PC-3 (cell line): Measurements from ENCODE around the gene FTO. TPM values are rescaled to one million over a fixed set of nuclear protein-coding genes. Genes with fewer than 3 reads are reported as not detected.

Source experiments
- ATAC-seq: fragments of 200-7000 bp; cut with Tn5 transposase; 2 replicates; pipeline ENCODE4 v1.9.1; 2020; ENCODE audit warnings: mild to moderate bottlenecking, moderate library complexity
- BruUV-seq: library from RNA; stranded (reverse); fragments of 400-500 nt; replicated peaks from 2 replicates; lab custom pipeline; 2021; lab: Mats Ljungman, UMichigan
- CTCF ChIA-PET: fragments of 300-600 bp; sonication (Branson Sonifier 250); formaldehyde crosslinking; loops from one replicate; lab custom pipeline; 2022; ENCODE audit warnings: antibody characterized with exemption; lab: Charles Lee
- POLR2A ChIA-PET: fragments of 300-600 bp; sonication (Branson Sonifier 250); formaldehyde crosslinking; loops from one replicate; lab custom pipeline; 2022; ENCODE audit warnings: antibody characterized with exemption; ENCODE audit not compliant: unreplicated experiment; lab: Charles Lee
- DNase-seq: peaks from one replicate; pipeline ENCODE4 v3.0.0-alpha.2; 2015
- H2AFZ ChIP-seq: fragments of 300-600 bp; sonication (generic); 2 replicates; pipeline ENCODE4 v1.6.0; 2016; ENCODE audit warnings: antibody characterized with exemption, low read length
- H3F3A ChIP-seq: fragments of 300-600 bp; sonication (generic); one replicate; pipeline ENCODE4 v1.6.0; 2017; ENCODE audit warnings: antibody characterized with exemption, low read length, control low read depth, mild to moderate bottlenecking; ENCODE audit not compliant: unreplicated experiment
- H3K27ac ChIP-seq: fragments of 300-600 bp; sonication (generic); 2 replicates; pipeline ENCODE4 v1.5.1; 2016; ENCODE audit warnings: mild to moderate bottlenecking, low read length
- H3K27me3 ChIP-seq: fragments of 300-600 bp; sonication (generic); 2 replicates; pipeline ENCODE4 v1.6.1; 2016; ENCODE audit warnings: low read length, mixed read lengths
- H3K36me3 ChIP-seq: fragments of 300-600 bp; sonication (generic); 2 replicates; pipeline ENCODE4 v1.6.1; 2016; ENCODE audit warnings: low read depth, mixed run types, low read length, mixed read lengths
- H3K4me1 ChIP-seq: fragments of 300-600 bp; sonication (generic); 2 replicates; pipeline ENCODE4 v1.5.1; 2016; ENCODE audit warnings: low read length; ENCODE audit not compliant: insufficient read depth
- H3K4me2 ChIP-seq: fragments of 300-600 bp; sonication (generic); 2 replicates; pipeline ENCODE4 v1.6.0; 2016; ENCODE audit warnings: low read length
- H3K4me3 ChIP-seq: fragments of 300-600 bp; sonication (generic); 2 replicates; pipeline ENCODE4 v1.5.1; 2016; ENCODE audit warnings: mild to moderate bottlenecking, low read length, mixed read lengths
- H3K79me2 ChIP-seq: fragments of 300-600 bp; sonication (generic); 2 replicates; pipeline ENCODE4 v1.6.1; 2017; ENCODE audit warnings: low read length, mixed read lengths
- H3K9ac ChIP-seq: fragments of 300-600 bp; sonication (generic); 2 replicates; pipeline ENCODE4 v1.6.0; 2016; ENCODE audit warnings: mild to moderate bottlenecking, low read length
- H3K9me2 ChIP-seq: fragments of 300-600 bp; sonication (generic); replicated peaks from 2 replicates; pipeline ENCODE4 v1.6.1; 2016; ENCODE audit warnings: mixed run types, low read length, mixed read lengths
- H3K9me3 ChIP-seq: fragments of 300-600 bp; sonication (generic); 2 replicates; pipeline ENCODE4 v1.6.1; 2016; ENCODE audit warnings: low read length, mixed read lengths
- H4K20me1 ChIP-seq: fragments of 300-600 bp; sonication (generic); 2 replicates; pipeline ENCODE4 v1.6.1; 2016; ENCODE audit warnings: low read length, mixed read lengths
- CTCF ChIP-seq: fragments of 300-600 bp; sonication (generic); conservative IDR thresholded peaks from 2 replicates; pipeline ENCODE4 v1.5.1; 2017; ENCODE audit warnings: antibody characterized with exemption, low read depth, mild to moderate bottlenecking, low read length
- EZH2 ChIP-seq: fragments of 300-600 bp; sonication (generic); IDR thresholded peaks from one replicate; pipeline ENCODE4 v1.6.1; 2017; ENCODE audit warnings: antibody characterized with exemption, mild to moderate bottlenecking, low read length; ENCODE audit not compliant: unreplicated experiment
- EZH2phosphoT487 ChIP-seq: fragments of 300-600 bp; sonication (generic); IDR thresholded peaks from 2 replicates; pipeline ENCODE4 v1.6.1; 2018; ENCODE audit warnings: mild to moderate bottlenecking, antibody characterized with exemption, low read length, borderline replicate concordance
- intact Hi-C: fragments of 100-400 bp; cut with micrococcal nuclease; formaldehyde crosslinking; loops from 2 replicates; pipeline ENCODE4 v1.9.0; 2023
- total RNA-seq: library from RNA; depleted of rRNA; stranded (reverse); fragments of >200 nt; gene quantifications from 2 replicates; pipeline ENCODE4 v1.2.3, GENCODE V29; 2014

Gene FTO
- total RNA-seq, 1 experiment from 2014 or later, result 27.0 TPM

- H3K79me2 ChIP-seq, result no peaks in the 10 kb centered on the region
- no peak overlapping the region for H3K4me3 ChIP-seq
- H3K9ac ChIP-seq, result no peak overlapping the region
- CTCF ChIA-PET, result no interaction called here
- ATAC-seq, result no peak
- no peaks in the 10 kb centered on the region for H3F3A ChIP-seq
- POLR2A ChIA-PET, result interaction anchor here (0.7 kb wide), 1 partner anchor 36 kb away, joined by 3 read pairs; no protein-coding TSS in a partner anchor
- intact Hi-C loops, result no loop called here
- H3K27me3 ChIP-seq, result peaks cover 25% of the 10 kb centered on the region; the same call in 1 of the 2 replicates
- no peak for DNase-seq
- no peaks in the 10 kb centered on the region for H3K9me3 ChIP-seq
- BruUV-seq, result no TSS peak
- no peaks in the 10 kb centered on the region for H3K36me3 ChIP-seq
- H3K4me2 ChIP-seq, result no peak overlapping the region
- H3K9me2 ChIP-seq, result no peaks in the 10 kb centered on the region
- TF ChIP-seq EZH2phosphoT487 (no peak), CTCF (no peak), EZH2 (no peak)
- H3K27ac ChIP-seq, result no peak overlapping the region
- H2AFZ ChIP-seq, result no peak overlapping the region
- H4K20me1 ChIP-seq, result no peaks in the 10 kb centered on the region
- H3K4me1 ChIP-seq, result no peaks in the 10 kb centered on the region
These were observed 439.5 kb downstream of the FTO start for GRCh38 chr16:54143410-54143809.

GRCh38 chr16:54143934-54144571 lies 440.1 kb downstream of the FTO start:
- H3K36me3 ChIP-seq, result no peaks in the 10 kb centered on the region
- no peak overlapping the region for H3K9ac ChIP-seq
- no peaks in the 10 kb centered on the region for H3K79me2 ChIP-seq
- no peak overlapping the region for H3K4me2 ChIP-seq
- intact Hi-C loops, result no loop called here
- POLR2A ChIA-PET, result interaction anchor here (0.7 kb wide), 1 partner anchor 35 kb away, joined by 3 read pairs; no protein-coding TSS in a partner anchor
- no peak for ATAC-seq
- H2AFZ ChIP-seq, result no peak overlapping the region
- no peak for DNase-seq
- H3K9me2 ChIP-seq, result no peaks in the 10 kb centered on the region
- H3K9me3 ChIP-seq, result no peaks in the 10 kb centered on the region
- TF ChIP-seq CTCF (no peak), EZH2 (no peak), EZH2phosphoT487 (no peak)
- peaks cover 27% of the 10 kb centered on the region for H3K27me3 ChIP-seq
- no TSS peak for BruUV-seq
- no peak overlapping the region for H3K4me3 ChIP-seq
- no peaks in the 10 kb centered on the region for H4K20me1 ChIP-seq
- no peaks in the 10 kb centered on the region for H3F3A ChIP-seq
- CTCF ChIA-PET, result no interaction called here
- H3K27ac ChIP-seq, result no peak overlapping the region
- H3K4me1 ChIP-seq, result no peaks in the 10 kb centered on the region

- no peaks in the 10 kb centered on the region for H3K9me3 ChIP-seq
- peaks cover 32% of the 10 kb centered on the region for H3K27me3 ChIP-seq
- H3K27ac ChIP-seq, result no peak overlapping the region
- BruUV-seq, result no TSS peak
- DNase-seq (no peak), ATAC-seq (no peak)
- no peak overlapping the region for H3K9ac ChIP-seq
- POLR2A ChIA-PET, result no interaction called here
- H3K4me2 ChIP-seq, result no peak overlapping the region
- H3K36me3 ChIP-seq, result no peaks in the 10 kb centered on the region
- no peak overlapping the region for H2AFZ ChIP-seq
- no peaks in the 10 kb centered on the region for H3K79me2 ChIP-seq
- no peaks in the 10 kb centered on the region for H3K9me2 ChIP-seq
- TF ChIP-seq EZH2phosphoT487, result no peak
- no peak for TF ChIP-seq CTCF
- no peak for TF ChIP-seq EZH2
- CTCF ChIA-PET, result no interaction called here
- no peaks in the 10 kb centered on the region for H4K20me1 ChIP-seq
- no peaks in the 10 kb centered on the region for H3F3A ChIP-seq
- intact Hi-C loops, result no loop called here
- H3K4me3 ChIP-seq, result no peak overlapping the region
- H3K4me1 ChIP-seq, result no peaks in the 10 kb centered on the region
These were observed 440.6 kb downstream of the FTO start for GRCh38 chr16:54144572-54144947.
